Heart right ventricle (tissue), 16 donors: Measurements from ENCODE around the gene SOWAHC. TPM values are rescaled to one million over a fixed set of nuclear protein-coding genes. Genes with fewer than 3 reads are reported as not detected.
"Not testable (repeated sequence)": the region's sequence is repeated elsewhere in the genome, so short reads cannot be mapped to it uniquely, and the experiment has no call there.

Experiments
- ATAC-seq, 8 donors: fragments of 200-7000 bp; cut with Tn5 transposase; one replicate each; pipeline ENCODE4 v1.9.1; 2020; ENCODE audit warnings: mild to moderate bottlenecking in 8 of 8, moderate library complexity in 8 of 8, moderate number of reproducible peaks in 1 of 8
- DNase-seq, 2 donors: peaks; one replicate each; pipeline ENCODE4 v3.0.0-alpha.2; 2020
- H3K27ac ChIP-seq, 10 donors: fragments of 200-600 bp; sonication (generic) in 2 of 10; one replicate each; pipeline versions ENCODE4 v1.5.0 to v1.8.0; 2020 to 2022; ENCODE audit warnings: mild to moderate bottlenecking in 3 of 10
- H3K27me3 ChIP-seq, 7 donors: fragments of 200-600 bp; one replicate each; pipeline ENCODE4 v1.8.0; 2021 to 2022; ENCODE audit warnings: mild to moderate bottlenecking in 2 of 7
- H3K36me3 ChIP-seq, 9 donors: fragments of 200-600 bp; sonication (generic) in 1 of 9; one replicate each; pipeline versions ENCODE4 v1.5.0 to v1.8.0; 2020 to 2022; ENCODE audit warnings: mild to moderate bottlenecking in 2 of 9
- H3K4me1 ChIP-seq, 9 donors: fragments of 200-600 bp; sonication (generic) in 1 of 9; one replicate each; pipeline versions ENCODE4 v1.5.0 to v1.8.0; 2020 to 2022; ENCODE audit warnings: mild to moderate bottlenecking in 4 of 9
- H3K4me3 ChIP-seq, 10 donors: fragments of 200-600 bp; sonication (generic) in 2 of 10; one replicate each; pipeline versions ENCODE4 v1.5.0 to v1.8.0; 2020 to 2022; ENCODE audit warnings: mild to moderate bottlenecking in 7 of 10, moderate library complexity in 2 of 10
- H3K9me3 ChIP-seq, 11 donors: fragments of 200-600 bp in 10 of 11; sonication (generic) in 2 of 11; one replicate each; pipeline versions ENCODE4 v1.5.0 to v1.8.0; 2013 to 2022; ENCODE audit warnings: mild to moderate bottlenecking in 2 of 11, control low read depth in 1 of 11, moderate library complexity in 1 of 11
- CTCF ChIP-seq, 9 donors: fragments of 200-600 bp; sonication (generic) in 2 of 9; IDR thresholded peaks; one replicate each; pipeline versions ENCODE4 v1.5.0 to v1.8.0; 2021 to 2022; ENCODE audit warnings: antibody characterized with exemption in 9 of 9, mild to moderate bottlenecking in 5 of 9, moderate library complexity in 1 of 9
- WGBS, 2 donors: extraction: QIAGEN DNeasy Blood & Tissue Kit; methylation state at CpG; one replicate each; pipeline ENCODE4 v1.1.7; 2013; ENCODE audit warnings: inconsistent platforms in 1 of 2; 5-methylcytosine and 5-hydroxymethylcytosine counted together
- intact Hi-C, 10 donors: fragments of 100-400 bp; cut with DNase I; formaldehyde crosslinking; loops; one replicate each; pipeline versions ENCODE4 v1.11.1 to v1.14.2; 2022
- polyA plus RNA-seq, 2 donors: library from polyadenylated mRNA; stranded (reverse); fragments of 200-250 nt; gene quantifications; one replicate each; pipeline ENCODE4 v1.2.3, GENCODE V29; 2013
- total RNA-seq, 10 donors: library from RNA; stranded (reverse); fragmentation: NEBNext Ultra II Directional in 3 of 10; extraction: Animal tissue kit (Norgen Biotek cat#: 25700) in 3 of 10; gene quantifications; one replicate each; pipeline versions ENCODE4 v1.2.1 to v1.2.4, GENCODE V29; 2021 to 2023
- donor health status: Arrhythmogenic right ventricular cardiomyopathy.
- donor health status: ischemic (EF 13 %, LVEDD 7.1; RV severe dilation, severe dysfunction).
- donor health status: healthy with polysubstance abuse.
- donor health status: DM: no; HTN: yes; CAD: no.
- donor health status: DM: no; HTN: no; CAD: no.
- donor health status: ischemic (EF 25% LVEDD 6.9; RV normal size, moderate dysfunction).
- donor health status: ischemic (EF 25% LVEDD 5.7; RV mildly dilated, moderate dysfunction).
- donor health status: healthy.
- donor health status: DM: yes; HTN: yes; CAD: no.
- donor health status: Ischemic cardiomyopathy.
- donor health status: ischemic (EF 35%, LVEDD 5.7; RV mildly dilated, moderate dysfunction).
- donor health status: nonischemic (EF 11% LVEDD 7.7; RV severe dilation, severe dysfunction).
- donor health status: DM: yes; HTN: yes; CAD: no.
- donor health status: PGD.
- donor health status: ischemic (EF 29% LVEDD 5.4; RV normal size, mild dysfunction).
- donor health status: nonischemic (EF 23%, LVEDD 6.1; RV moderate dilation, normal function).

Gene SOWAHC
- total and polyA plus RNA-seq, 12 donors = 1.1 to 3.9 (median 2.0) TPM

GRCh38 chr2:109635426-109636304 lies 21.5 kb downstream of the SOWAHC start:
- Histone ChIP-seq H3K4me1 (peaks cover 0 to 40% (median 0%) of the 10 kb centered on the region in 9 donors), H3K4me3 (no peak overlapping the region), H3K27ac (peak overlapping the region in 1 of 10 donors; percentile 56), H3K36me3 (no peaks in the 10 kb centered on the region), H3K27me3 (no peaks in the 10 kb centered on the region), H3K9me3 (no peaks in the 10 kb centered on the region)
- no peak for DNase-seq
- 90 to 93% methylated on average over 11 of the region's 11 CpGs for WGBS, 2 donors
- ATAC-seq = no peak
- TF ChIP-seq CTCF (IDR thresholded peaks at IDR 0.05) = no peak
- intact Hi-C loops = no loop called here

GRCh38 chr2:109636317-109636716 lies 22.2 kb downstream of the SOWAHC start:
- Histone ChIP-seq H3K27me3 (no peaks in the 10 kb centered on the region), H3K36me3 (no peaks in the 10 kb centered on the region), H3K9me3 (no peaks in the 10 kb centered on the region), H3K4me1 (peaks cover 0 to 40% (median 0%) of the 10 kb centered on the region in 9 donors), H3K27ac (peak overlapping the region in 1 of 10 donors; percentile 73), H3K4me3 (no peak overlapping the region)
- intact Hi-C loops = no loop called here
- ATAC-seq (no peak), DNase-seq (no peak)
- TF ChIP-seq CTCF (IDR thresholded peaks at IDR 0.05) = no peak
- WGBS, 2 donors = 94 to 98% methylated on average over 1 of the region's 1 CpG

DNA sequence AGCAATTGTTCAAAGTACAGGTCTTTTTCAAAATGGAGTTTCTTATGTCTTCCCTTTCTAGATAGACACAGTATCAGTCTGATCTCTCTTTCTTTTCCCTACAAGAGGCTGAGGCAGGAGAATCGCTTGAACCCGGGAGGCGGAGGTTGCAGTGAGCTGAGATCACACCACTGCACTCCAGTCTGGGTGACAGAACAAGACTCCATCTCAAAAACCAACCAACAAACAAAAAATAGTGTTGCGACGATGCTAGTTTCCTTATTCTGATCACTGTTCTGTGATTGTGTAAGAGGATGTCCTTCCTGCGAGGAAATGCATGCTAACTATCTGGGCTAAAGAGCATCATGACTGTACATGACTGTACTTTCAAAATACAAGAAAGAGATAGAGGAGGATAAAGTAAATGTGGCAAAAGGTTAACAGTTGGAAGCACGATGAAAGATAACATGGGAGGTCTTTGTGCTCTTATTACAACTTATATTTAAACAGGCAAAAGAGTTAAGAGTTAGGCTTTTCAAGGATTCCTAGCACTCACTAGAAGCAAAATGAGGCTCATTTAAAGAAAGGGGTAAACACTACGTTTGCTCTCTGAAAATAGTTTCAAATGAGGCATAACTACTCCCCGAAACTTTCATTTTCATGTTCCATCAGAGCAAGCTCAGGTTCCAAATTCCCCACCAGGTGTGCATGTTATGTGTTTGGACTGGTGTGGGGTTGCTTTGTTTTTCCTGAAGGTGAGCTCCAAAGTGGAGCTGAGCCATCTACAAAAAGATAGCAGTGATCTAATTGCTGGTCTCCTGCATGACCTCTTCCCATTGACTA lies 23.8 kb downstream of the SOWAHC start:
- peaks cover 0 to 37% (median 0%) of the 10 kb centered on the region in 9 donors for H3K4me1 ChIP-seq
- peak overlapping the region in 1 of 10 donors; percentile 80 for H3K27ac ChIP-seq
- DNase-seq = no peak
- no peak overlapping the region for H3K4me3 ChIP-seq
- no peak for TF ChIP-seq CTCF (IDR thresholded peaks at IDR 0.05)
- intact Hi-C loops = no loop called here
- no peaks in the 10 kb centered on the region for H3K9me3 ChIP-seq
- H3K36me3 ChIP-seq = no peaks in the 10 kb centered on the region
- H3K27me3 ChIP-seq = no peaks in the 10 kb centered on the region
- 74 to 75% methylated on average over 9 of the region's 9 CpGs for WGBS, 2 donors
- peak in 1 of 8 donors; percentile 34 for ATAC-seq

- no peaks in the 10 kb centered on the region for H3K36me3 ChIP-seq
- H3K9me3 ChIP-seq = no peaks in the 10 kb centered on the region
- H3K27ac ChIP-seq = peak overlapping the region in 1 of 10 donors; percentile 80
- TF ChIP-seq CTCF (IDR thresholded peaks at IDR 0.05) = no peak
- H3K4me3 ChIP-seq = no peak overlapping the region
- 61 to 66% methylated on average over 3 of the region's 3 CpGs for WGBS, 2 donors
- intact Hi-C loops = no loop called here
- ATAC-seq (no peak), DNase-seq (no peak)
- peaks cover 0 to 32% (median 0%) of the 10 kb centered on the region in 9 donors for H3K4me1 ChIP-seq
- H3K27me3 ChIP-seq = no peaks in the 10 kb centered on the region
Measured at GRCh38 chr2:109638795-109639194, 24.6 kb downstream of the SOWAHC start.

GRCh38 chr2:109640000-109640399 lies 25.8 kb downstream of the SOWAHC start:
- H3K36me3 ChIP-seq, intact Hi-C loops, H3K27me3 ChIP-seq, H3K27ac ChIP-seq, H3K9me3 ChIP-seq, DNase-seq, ATAC-seq, H3K4me3 ChIP-seq: not testable (repeated sequence)
- WGBS, 2 donors = 97 to 98% methylated on average over 9 of the region's 9 CpGs
- peaks cover 0 to 44% (median 11%) of the 10 kb centered on the region in 9 donors for H3K4me1 ChIP-seq
